ENCODE measurements around the gene CYP3A4.

CYP3A4 gene

GRCh38 chr7:99784007-99784406 is at the start of gene CYP3A4:
TSS of gene CYP3A4 (minus strand) at chr7:99784184. CDS start at chr7:99784081, 103 bp downstream.
- peaks cover 11% of the 10 kb centered on the region for H3K27me3 Mint-ChIP-seq
- H3K9me3 Mint-ChIP-seq: no peaks in the 10 kb centered on the region
- no peak within 1 kb of the TSS for H3K27ac Mint-ChIP-seq
- peaks cover 34% of the 10 kb centered on the region for H3K4me1 Mint-ChIP-seq
- ATAC-seq (no peak), DNase-seq (no peak)
- H3K36me3 Mint-ChIP-seq (ENCODE audit: low read depth): no peaks in the 10 kb centered on the region
- no peak within 1 kb of the TSS for H3K4me3 Mint-ChIP-seq

- no peaks in the 10 kb centered on the region for H3K36me3 Mint-ChIP-seq (ENCODE audit: low read depth)
- H3K27ac Mint-ChIP-seq: no peak overlapping the region
- H3K4me1 Mint-ChIP-seq: peaks cover 11% of the 10 kb centered on the region
- H3K9me3 Mint-ChIP-seq: no peaks in the 10 kb centered on the region
- DNase-seq: no peak
- no peak for ATAC-seq
- no peak overlapping the region for H3K4me3 Mint-ChIP-seq
- peaks cover 8% of the 10 kb centered on the region for H3K27me3 Mint-ChIP-seq
These were observed 49.4 kb upstream of the CYP3A4 start for GRCh38 chr7:99833289-99833877.

- Mint-ChIP-seq H3K4me3 (no peak overlapping the region), H3K4me1 (no peaks in the 10 kb centered on the region), H3K36me3 (ENCODE audit: low read depth) (no peaks in the 10 kb centered on the region), H3K9me3 (no peaks in the 10 kb centered on the region), H3K27ac (no peak overlapping the region), H3K27me3 (peaks cover 8% of the 10 kb centered on the region)
- DNase-seq (no peak), ATAC-seq (no peak)
These were observed 47.6 kb upstream of the CYP3A4 start for GRCh38 chr7:99831595-99831994.

- H3K4me1 Mint-ChIP-seq: no peaks in the 10 kb centered on the region
- H3K36me3 Mint-ChIP-seq (ENCODE audit: low read depth): no peaks in the 10 kb centered on the region
- H3K27ac Mint-ChIP-seq: no peak overlapping the region
- H3K4me3 Mint-ChIP-seq: no peak overlapping the region
- H3K9me3 Mint-ChIP-seq: no peaks in the 10 kb centered on the region
- ATAC-seq (no peak), DNase-seq (no peak)
- peaks cover 8% of the 10 kb centered on the region for H3K27me3 Mint-ChIP-seq
These were observed 45.7 kb upstream of the CYP3A4 start for GRCh38 chr7:99829524-99830160.

- no peak for DNase-seq
- Mint-ChIP-seq H3K4me1 (no peaks in the 10 kb centered on the region), H3K27ac (no peak overlapping the region), H3K4me3 (no peak overlapping the region), H3K36me3 (ENCODE audit: low read depth) (no peaks in the 10 kb centered on the region), H3K9me3 (no peaks in the 10 kb centered on the region), H3K27me3 (peaks cover 8% of the 10 kb centered on the region)
- ATAC-seq: no peak
These were observed 44.8 kb upstream of the CYP3A4 start for GRCh38 chr7:99828811-99829210.

- Mint-ChIP-seq H3K4me3 (no peak overlapping the region), H3K27me3 (peaks cover 6% of the 10 kb centered on the region), H3K4me1 (no peaks in the 10 kb centered on the region), H3K9me3 (no peaks in the 10 kb centered on the region), H3K27ac (no peak overlapping the region), H3K36me3 (ENCODE audit: low read depth) (no peaks in the 10 kb centered on the region)
- no peak for ATAC-seq
- no peak for DNase-seq
These were observed 43.2 kb upstream of the CYP3A4 start for GRCh38 chr7:99827040-99827778.

- H3K27ac Mint-ChIP-seq: no peak overlapping the region
- H3K4me1 Mint-ChIP-seq: no peaks in the 10 kb centered on the region
- H3K9me3 Mint-ChIP-seq: no peaks in the 10 kb centered on the region
- peaks cover 3% of the 10 kb centered on the region for H3K27me3 Mint-ChIP-seq
- no peaks in the 10 kb centered on the region for H3K36me3 Mint-ChIP-seq (ENCODE audit: low read depth)
- ATAC-seq (no peak), DNase-seq (no peak)
- no peak overlapping the region for H3K4me3 Mint-ChIP-seq
These were observed 41.9 kb upstream of the CYP3A4 start for GRCh38 chr7:99825873-99826272.

- H3K36me3 Mint-ChIP-seq (ENCODE audit: low read depth): no peaks in the 10 kb centered on the region
- no peak overlapping the region for H3K27ac Mint-ChIP-seq
- H3K4me3 Mint-ChIP-seq: no peak overlapping the region
- no peaks in the 10 kb centered on the region for H3K9me3 Mint-ChIP-seq
- no peaks in the 10 kb centered on the region for H3K4me1 Mint-ChIP-seq
- ATAC-seq (no peak), DNase-seq (no peak)
- H3K27me3 Mint-ChIP-seq: peaks cover under 1% of the 10 kb centered on the region
These were observed 41.5 kb upstream of the CYP3A4 start for GRCh38 chr7:99825452-99825851.

GRCh38 chr7:99824091-99824490 is 40.1 kb upstream of the CYP3A4 start:
- DNase-seq (no peak), ATAC-seq (no peak)
- Mint-ChIP-seq H3K36me3 (ENCODE audit: low read depth) (no peaks in the 10 kb centered on the region), H3K4me1 (no peaks in the 10 kb centered on the region), H3K9me3 (no peaks in the 10 kb centered on the region), H3K4me3 (no peak overlapping the region), H3K27me3 (no peaks in the 10 kb centered on the region), H3K27ac (no peak overlapping the region)

GRCh38 chr7:99822731-99823718 is 39.0 kb upstream of the CYP3A4 start:
- no peaks in the 10 kb centered on the region for H3K36me3 Mint-ChIP-seq (ENCODE audit: low read depth)
- no peak overlapping the region for H3K27ac Mint-ChIP-seq
- H3K9me3 Mint-ChIP-seq: no peaks in the 10 kb centered on the region
- no peak for DNase-seq
- no peak overlapping the region for H3K4me3 Mint-ChIP-seq
- no peaks in the 10 kb centered on the region for H3K4me1 Mint-ChIP-seq
- no peaks in the 10 kb centered on the region for H3K27me3 Mint-ChIP-seq
- ATAC-seq: no peak

- DNase-seq (no peak), ATAC-seq (no peak)
- H3K4me1 Mint-ChIP-seq: no peaks in the 10 kb centered on the region
- H3K4me3 Mint-ChIP-seq: no peak overlapping the region
- no peaks in the 10 kb centered on the region for H3K9me3 Mint-ChIP-seq
- no peak overlapping the region for H3K27ac Mint-ChIP-seq
- H3K27me3 Mint-ChIP-seq: no peaks in the 10 kb centered on the region
- no peaks in the 10 kb centered on the region for H3K36me3 Mint-ChIP-seq (ENCODE audit: low read depth)
These were observed 36.5 kb upstream of the CYP3A4 start for GRCh38 chr7:99820408-99821027.

GRCh38 chr7:99808766-99809165 is 24.8 kb upstream of the CYP3A4 start:
- no peak for ATAC-seq

GRCh38 chr7:99806839-99807478 is 23.0 kb upstream of the CYP3A4 start:
- Mint-ChIP-seq H3K27ac (no peak overlapping the region), H3K36me3 (ENCODE audit: low read depth) (no peaks in the 10 kb centered on the region), H3K4me3 (no peak overlapping the region), H3K4me1 (no peaks in the 10 kb centered on the region), H3K27me3 (peaks cover 44% of the 10 kb centered on the region), H3K9me3 (peaks cover 9% of the 10 kb centered on the region)
- ATAC-seq: no peak
- DNase-seq: no peak

More at GRCh38 chr7:99808766-99809165, 24.8 kb upstream of the CYP3A4 start:
- H3K9me3 Mint-ChIP-seq: peaks cover 9% of the 10 kb centered on the region
- H3K36me3 Mint-ChIP-seq (ENCODE audit: low read depth): no peaks in the 10 kb centered on the region
- no peak overlapping the region for H3K27ac Mint-ChIP-seq
- no peak overlapping the region for H3K4me3 Mint-ChIP-seq
- DNase-seq: no peak
- H3K27me3 Mint-ChIP-seq: peaks cover 34% of the 10 kb centered on the region
- no peaks in the 10 kb centered on the region for H3K4me1 Mint-ChIP-seq
